GM18511 (cell line): Measurements from ENCODE around the gene GTSE1.

Experiments
- ATAC-seq: cut with Tn5 transposase; IDR thresholded peaks from one replicate; pipeline ENCODE4 v1.9.1; 2021; ENCODE audit warnings: mild to moderate bottlenecking, moderate library complexity; ENCODE audit not compliant: unreplicated experiment

Gene GTSE1

GRCh38 chr22:46327691-46328465 is 31.2 kb downstream of the GTSE1 start:
- no peak for ATAC-seq

GRCh38 chr22:46328797-46329196 is 32.1 kb downstream of the GTSE1 start:
- no peak for ATAC-seq

- no peak for ATAC-seq
Observed at GRCh38 chr22:46329616-46330015, 32.9 kb downstream of the GTSE1 start.

GRCh38 chr22:46330426-46330825 is 33.8 kb downstream of the GTSE1 start:
- ATAC-seq = no peak

GRCh38 chr22:46331496-46331895 is 34.8 kb downstream of the GTSE1 start:
- no peak for ATAC-seq

- ATAC-seq = peak; percentile 92
Observed at GRCh38 chr22:46335201-46336118, 38.8 kb downstream of the GTSE1 start, which contains the start of gene TRMU. TRMU (plus strand) TSS chr22:46335714; CDS start chr22:46335765, 51 bp downstream.

- peak; percentile 17 for ATAC-seq
Observed at GRCh38 chr22:46336119-46337078, 39.7 kb downstream of the GTSE1 start.

- no peak for ATAC-seq
Observed at GRCh38 chr22:46337870-46338269, 41.2 kb downstream of the GTSE1 start.

- no peak for ATAC-seq
Observed at GRCh38 chr22:46338636-46339035, 42.0 kb downstream of the GTSE1 start.

GRCh38 chr22:46339956-46340355 is 43.3 kb downstream of the GTSE1 start:
- ATAC-seq = no peak

- ATAC-seq = no peak
Observed at GRCh38 chr22:46340676-46341075, 44.0 kb downstream of the GTSE1 start.

GRCh38 chr22:46346680-46347405 is 50.2 kb downstream of the GTSE1 start:
- ATAC-seq = no peak

GRCh38 chr22:46347646-46348045 is 51.0 kb downstream of the GTSE1 start:
- ATAC-seq = no peak

- no peak for ATAC-seq
Observed at GRCh38 chr22:46348099-46348695, 51.5 kb downstream of the GTSE1 start.

GRCh38 chr22:46349238-46349637 is 52.6 kb downstream of the GTSE1 start:
- ATAC-seq = no peak

GRCh38 chr22:46349681-46350080 is 53.0 kb downstream of the GTSE1 start:
- no peak for ATAC-seq

- no peak for ATAC-seq
Observed at GRCh38 chr22:46350121-46350520, 53.5 kb downstream of the GTSE1 start.

GRCh38 chr22:46350646-46351045 is 54.0 kb downstream of the GTSE1 start:
- ATAC-seq = no peak

- no peak for ATAC-seq
Observed at GRCh38 chr22:46351131-46351735, 54.6 kb downstream of the GTSE1 start.
